Measurements from ENCODE around the gene TNRC6A.
"Not testable (repeated sequence)": the region's sequence is repeated elsewhere in the genome, so short reads cannot be mapped to it uniquely, and the experiment has no call there.

TNRC6A gene

GRCh38 chr16:24729243-24729950, at the start of gene TNRC6A:
TSS of gene TNRC6A (plus strand) at chr16:24729651. CDS start at chr16:24729842, 191 bp downstream.
- DNase-seq = peak; percentile 25

GRCh38 chr16:24681793-24682192, 47.7 kb upstream of the TNRC6A start:
- no peak for DNase-seq

DNA sequence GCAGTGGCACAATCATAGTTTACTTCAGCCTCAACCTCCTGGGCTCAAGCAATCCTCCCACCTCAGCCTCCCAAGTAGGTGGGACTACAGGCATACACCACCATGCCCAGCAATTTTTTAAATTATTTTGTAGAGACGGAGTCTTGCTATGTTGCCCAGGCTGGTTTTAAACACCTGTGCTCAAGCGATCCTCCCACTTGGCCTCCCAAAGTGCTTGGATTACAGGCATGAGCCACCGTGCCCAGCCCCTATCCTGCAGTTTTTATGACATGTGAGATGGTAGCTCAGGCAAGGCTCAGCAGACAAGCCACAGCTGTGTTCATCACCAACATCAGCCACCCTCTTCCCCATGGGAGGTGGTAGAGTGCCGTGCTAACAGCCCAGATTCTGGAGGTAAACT, 46.2 kb upstream of the TNRC6A start:
- DNase-seq = no peak

DNA sequence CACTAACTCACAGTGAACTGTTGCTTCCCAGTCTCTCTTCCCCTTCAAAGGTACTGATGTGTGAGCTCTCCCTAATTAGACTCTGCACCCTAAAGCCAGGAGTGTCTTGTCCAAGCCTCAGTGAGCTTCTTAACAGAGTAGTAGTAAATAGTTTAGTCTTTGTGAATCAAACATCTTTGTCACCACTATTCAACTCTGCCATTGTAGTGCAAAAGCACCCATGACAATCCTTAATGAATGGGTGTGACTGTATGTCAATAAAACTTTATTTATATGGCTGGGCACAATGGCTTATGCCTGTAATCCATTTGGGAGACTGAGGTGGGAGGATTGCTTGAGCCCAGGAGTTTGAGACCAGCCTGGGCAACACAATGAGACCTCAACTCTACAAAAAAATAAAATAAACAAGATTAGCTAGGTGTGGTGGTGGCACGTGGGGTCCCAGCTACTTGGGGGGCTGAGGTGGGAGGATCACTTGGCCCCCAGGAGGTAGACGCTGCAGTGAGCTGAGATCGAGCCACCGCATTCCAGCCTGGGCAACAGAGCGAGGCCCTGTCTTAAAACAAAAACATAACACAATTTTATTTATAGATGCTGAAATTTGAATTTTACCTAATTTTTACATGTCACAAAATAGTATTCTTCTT, 45.5 kb upstream of the TNRC6A start:
- DNase-seq = no peak

DNA sequence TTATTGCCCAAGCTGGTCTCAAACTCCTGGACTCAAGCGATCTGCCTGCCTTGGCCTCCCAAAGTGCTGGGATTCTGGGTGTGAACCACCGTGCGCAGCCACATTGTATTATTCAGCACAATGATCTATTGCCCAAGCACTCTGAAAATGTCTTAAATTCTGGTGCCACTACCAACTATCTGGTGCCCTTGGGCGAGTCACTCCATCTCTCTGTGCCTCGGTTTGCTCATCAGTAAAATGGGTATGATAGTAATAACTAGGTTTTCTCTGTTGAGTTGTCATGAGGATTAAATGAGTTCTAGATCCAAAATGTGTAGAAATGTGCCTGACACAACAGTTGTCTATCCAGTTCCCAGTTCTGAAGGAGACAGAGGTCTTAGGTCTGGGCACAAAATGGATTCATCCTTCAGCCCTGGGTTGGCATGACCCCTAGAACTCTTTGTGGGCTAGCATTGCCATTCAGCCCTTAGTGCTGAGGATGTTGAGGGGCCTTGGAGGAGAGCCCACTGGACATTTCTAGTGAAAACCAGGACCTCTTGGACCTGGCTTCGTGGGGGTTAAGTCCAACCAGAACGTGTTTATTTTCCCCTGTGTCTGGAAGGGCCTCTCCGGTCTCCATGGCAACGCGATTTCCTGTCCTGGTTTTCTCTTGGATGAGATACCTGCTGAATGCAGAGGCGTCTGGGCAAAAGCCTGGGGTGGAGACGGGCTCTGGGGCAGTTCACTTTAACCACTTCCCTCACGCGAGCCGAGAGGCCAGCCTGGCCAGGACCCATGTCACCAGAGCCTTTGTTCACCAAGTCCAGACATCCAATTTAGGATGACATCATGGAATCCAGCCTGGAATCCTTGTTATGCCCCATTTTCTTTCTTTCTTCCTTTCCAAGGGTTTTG, 43.7 kb upstream of the TNRC6A start:
- no peak for DNase-seq

DNA sequence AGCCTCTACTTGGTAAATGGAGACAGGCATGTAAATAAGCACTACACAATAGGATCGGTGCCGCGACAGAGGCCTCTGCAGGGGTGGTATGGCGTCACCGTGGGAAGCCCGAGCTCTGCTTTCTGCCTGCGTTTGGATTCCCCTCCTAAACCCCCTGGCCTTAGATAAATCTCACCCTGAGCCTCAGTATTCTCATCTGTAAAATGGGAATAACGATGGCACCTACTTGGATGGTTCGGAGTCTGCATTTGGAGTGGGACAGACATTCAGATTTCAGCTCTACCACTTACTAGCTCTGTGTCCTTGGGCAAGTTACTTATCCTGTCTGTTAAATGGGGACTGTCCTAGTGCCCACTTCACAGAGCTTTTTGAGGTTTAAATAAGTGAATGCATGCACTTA, 42.8 kb upstream of the TNRC6A start:
- no peak for DNase-seq

- no peak for DNase-seq
These were observed 41.1 kb upstream of the TNRC6A start for GRCh38 chr16:24688359-24688758.

DNA sequence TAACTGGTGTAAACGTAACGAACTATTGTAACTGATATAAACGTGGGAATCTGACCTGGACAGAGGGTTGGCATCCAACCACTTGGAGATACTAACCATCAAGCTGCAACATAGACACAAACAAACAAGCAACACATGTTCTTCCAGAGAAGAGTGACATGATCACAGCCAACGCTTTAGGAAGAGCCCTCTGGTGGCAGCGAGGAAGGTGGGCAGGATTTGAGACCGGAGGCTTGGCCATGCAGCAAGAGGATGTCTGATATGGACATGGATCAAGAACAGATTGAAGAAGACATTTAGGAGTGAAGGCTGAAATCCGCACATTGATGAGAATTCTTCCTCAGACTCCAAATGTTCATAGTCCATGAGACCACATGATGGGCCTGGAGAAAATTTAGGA, 40.3 kb upstream of the TNRC6A start:
- no peak for DNase-seq

DNA sequence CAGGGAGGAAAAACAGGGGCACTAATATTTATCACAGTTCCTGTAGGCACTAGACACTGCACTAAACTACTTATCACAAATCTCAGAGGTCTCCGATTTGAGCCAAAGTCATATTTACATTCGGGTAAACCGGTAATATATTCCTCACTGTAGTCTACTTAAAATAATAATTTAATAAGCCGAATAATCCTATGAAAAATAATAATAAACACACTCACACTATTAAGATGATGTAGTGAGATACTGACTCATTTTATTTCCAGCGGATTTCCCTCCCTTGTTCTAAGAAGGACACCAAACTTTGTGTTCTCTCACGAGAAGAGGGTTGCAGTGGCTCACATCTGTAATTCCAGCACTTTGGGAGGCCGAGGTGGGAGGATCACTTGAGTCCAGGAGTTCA, 36.6 kb upstream of the TNRC6A start:
- DNase-seq = no peak

DNA sequence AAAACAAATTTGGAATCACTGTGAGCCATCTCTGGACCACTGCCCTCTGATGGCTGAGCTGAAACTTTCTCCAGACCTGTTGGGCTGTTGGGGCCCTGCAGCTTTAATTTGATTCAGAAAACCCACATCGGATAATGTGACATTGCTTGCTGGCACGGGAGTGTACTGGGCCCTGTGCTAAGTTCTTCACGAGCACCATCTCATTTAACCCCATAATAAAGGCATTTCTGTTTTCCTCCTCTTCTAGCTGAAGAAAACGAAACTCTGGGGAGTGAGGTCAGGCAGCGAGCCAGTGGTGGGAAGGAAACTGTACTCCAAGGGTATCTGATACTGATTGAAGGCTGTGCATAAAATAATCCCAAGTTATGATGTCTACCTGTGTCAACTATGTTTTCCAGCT, 34.5 kb upstream of the TNRC6A start:
- no peak for DNase-seq

DNA sequence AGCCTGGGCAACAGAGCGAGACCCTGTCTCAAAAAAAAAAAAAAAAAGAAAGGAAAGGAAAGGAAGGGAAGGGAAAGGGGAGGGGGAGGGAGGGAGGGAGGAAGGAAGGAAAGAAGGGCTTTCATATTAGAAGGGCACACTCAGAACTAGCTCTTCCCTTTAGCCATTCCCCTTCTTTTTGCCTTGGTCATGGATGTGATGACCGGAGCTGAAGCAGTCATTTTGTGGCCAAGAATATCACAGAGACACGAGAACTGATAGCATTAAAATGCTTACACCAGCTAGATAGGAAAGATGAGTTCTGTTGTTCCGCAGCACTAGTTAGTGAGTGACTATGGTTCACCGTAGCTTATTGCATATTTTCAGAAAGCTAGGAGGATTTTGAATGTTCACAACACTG, 32.8 kb upstream of the TNRC6A start:
- no peak for DNase-seq

- no peak for DNase-seq
These were observed 31.1 kb upstream of the TNRC6A start for GRCh38 chr16:24698308-24698707.

DNA sequence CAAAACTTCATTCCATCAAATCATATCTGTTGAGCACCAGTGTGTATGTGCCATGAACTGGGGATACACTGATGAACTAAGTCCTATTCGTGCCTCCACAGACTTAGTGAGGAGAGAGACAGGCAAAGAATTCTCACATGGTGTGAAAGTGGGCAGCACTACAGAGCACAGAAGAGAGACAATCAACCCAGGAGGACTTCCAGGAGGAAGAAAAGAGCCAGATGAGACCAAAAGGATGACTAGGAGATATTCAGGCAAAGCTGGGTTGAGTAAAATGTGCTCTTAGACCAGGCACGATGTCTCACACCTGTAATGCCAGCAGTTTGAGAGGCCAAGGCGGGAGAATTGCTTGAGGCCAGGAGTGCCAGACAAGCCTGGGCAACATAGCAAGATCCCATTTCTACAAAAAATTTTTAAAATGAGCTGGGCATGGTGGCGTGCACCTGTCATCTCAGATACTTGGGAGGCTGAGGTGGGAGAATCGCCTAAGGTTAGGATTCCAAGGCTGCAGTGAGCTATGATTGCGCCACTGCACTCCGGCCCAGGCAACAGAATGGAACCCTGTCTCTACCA, 30.2 kb upstream of the TNRC6A start:
- no peak for DNase-seq

DNA sequence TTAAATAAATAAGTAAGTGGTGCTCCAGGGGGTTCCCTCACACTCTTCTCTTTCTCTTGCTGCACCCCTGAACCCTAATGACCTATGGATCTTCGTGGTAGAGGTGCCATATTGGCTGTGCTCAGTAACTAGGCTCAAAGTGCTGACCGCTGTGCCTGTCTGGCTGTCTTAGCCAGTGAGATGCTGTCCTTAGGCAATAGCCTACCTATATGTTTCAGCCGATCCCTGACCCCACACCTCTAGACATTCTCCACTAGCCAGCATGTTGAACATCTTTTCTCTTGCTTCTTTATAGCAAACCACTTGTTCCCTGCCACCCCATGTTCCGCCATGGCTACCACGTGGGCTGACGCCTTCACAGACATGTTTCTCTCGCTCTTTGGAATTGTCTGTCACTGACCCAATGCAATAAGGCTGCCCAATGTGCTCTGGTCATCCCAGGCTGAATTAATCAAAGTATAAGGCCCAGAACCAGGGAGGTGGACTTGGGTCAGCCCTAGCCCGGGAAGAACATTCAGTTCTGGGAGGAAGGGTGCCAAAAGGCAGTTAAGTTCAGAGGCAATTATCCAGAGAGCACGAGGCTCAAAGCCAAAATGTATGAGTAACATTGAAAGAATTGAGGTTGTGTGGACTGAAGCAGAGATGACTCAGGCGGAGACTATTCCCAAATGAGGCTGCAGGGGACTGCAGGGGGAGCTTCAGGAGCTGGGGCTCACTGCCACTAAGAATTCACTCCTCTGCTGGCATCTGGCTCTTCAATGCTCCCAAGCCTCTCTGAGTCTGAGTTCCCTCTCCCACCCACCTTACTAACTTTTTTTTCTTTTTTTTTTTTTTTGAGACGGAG, 28.7 kb upstream of the TNRC6A start:
- no peak for DNase-seq

GRCh38 chr16:24701521-24701951, 27.9 kb upstream of the TNRC6A start:
- no peak for DNase-seq

DNA sequence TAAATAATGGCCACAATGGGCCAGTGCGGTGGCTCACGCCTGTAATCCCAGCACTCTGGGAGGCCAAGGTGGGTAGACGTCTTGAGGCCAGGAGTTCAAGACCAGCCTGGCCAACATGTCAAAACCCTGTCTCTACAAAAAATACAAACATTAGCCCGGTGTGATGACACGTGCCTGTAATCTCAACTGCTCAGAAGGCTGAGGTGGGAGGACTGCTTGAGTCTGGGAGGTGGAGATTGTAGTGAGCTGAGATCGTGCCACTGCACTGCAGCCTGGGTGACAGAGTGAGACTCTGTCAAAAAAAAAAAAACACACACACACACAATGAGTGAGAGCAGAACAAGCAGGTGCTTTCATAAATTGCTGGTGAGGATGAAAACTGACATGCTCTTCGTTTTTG, 21.7 kb upstream of the TNRC6A start:
- DNase-seq = not testable (repeated sequence)

GRCh38 chr16:24713379-24713778, 16.1 kb upstream of the TNRC6A start:
- DNase-seq = no peak

GRCh38 chr16:24717411-24717810, 12.0 kb upstream of the TNRC6A start:
- DNase-seq = no peak

DNA sequence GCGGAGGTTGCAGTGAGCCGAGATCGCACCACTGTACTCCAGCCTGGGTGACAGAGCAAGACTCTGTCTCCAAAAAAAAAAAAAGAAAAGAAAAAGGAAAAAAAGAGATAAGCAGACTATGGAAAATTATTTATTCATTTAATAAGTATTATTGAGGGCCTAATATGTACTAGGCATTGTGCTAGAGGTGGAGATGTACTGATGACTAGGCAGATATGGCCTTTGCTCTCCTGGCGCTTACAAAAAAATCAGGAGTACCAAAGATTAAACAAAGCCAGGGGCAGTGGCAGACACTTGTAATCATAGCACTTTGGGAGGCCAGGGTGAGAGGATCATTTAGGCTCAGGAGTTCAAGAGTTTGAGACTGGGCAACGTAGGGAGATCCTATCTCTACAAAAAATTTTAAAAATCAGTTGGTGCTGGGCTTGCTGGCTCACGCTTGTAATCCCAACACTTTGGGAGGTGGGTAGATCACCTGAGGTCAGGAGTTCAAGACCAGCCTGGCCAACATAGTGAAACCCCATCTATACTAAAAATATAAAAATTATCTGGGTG, 10.4 kb upstream of the TNRC6A start:
- DNase-seq = no peak

- no peak for DNase-seq
These were observed 7.6 kb upstream of the TNRC6A start for GRCh38 chr16:24721830-24722238.

GRCh38 chr16:24723663-24724062, 5.8 kb upstream of the TNRC6A start:
- no peak for DNase-seq

DNA sequence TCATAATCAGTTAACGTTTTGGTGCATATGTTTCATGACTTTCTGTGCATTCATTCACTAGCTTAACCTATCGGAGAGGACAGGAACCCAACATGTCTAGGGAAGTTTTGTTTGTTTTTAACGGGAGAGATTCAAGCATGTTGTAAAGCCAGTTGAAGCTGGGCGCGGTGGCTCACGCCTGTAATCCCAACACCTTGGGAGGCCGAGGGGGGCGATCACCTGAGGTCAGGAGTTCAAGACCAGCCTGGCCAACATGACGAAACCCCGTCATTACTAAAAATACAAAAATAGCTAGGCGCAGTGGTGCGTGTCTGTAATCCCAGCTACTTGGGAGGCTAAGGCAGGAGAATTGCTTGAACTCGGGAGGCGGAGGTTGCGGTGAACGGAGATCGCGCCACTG, 1.4 kb upstream of the TNRC6A start:
- DNase-seq = no peak

All from NCI-H1417 treated with DMSO at 0.1 percent for 48 hours (cell line).